ENCODE measurements around the gene ZNF343. TPM values are rescaled to one million over a fixed set of nuclear protein-coding genes. Genes with fewer than 3 reads are reported as not detected.

The ZNF343 gene
- total RNA-seq, 2 donors from 2014 or later, result 9.3 to 16.9 TPM

GRCh38 chr20:2453792-2454191 is 54.9 kb downstream of the ZNF343 start:
- no peak for ATAC-seq (ENCODE audit: insufficient number of reproducible peaks, low FRiP score, low read depth)
- no peak overlapping the region for H3K27ac ChIP-seq

GRCh38 chr20:2451939-2452732 is 56.6 kb downstream of the ZNF343 start:
- Histone ChIP-seq H3K27ac (no peak overlapping the region), H3K36me3 (no peaks in the 10 kb centered on the region), H3K9me3 (no peaks in the 10 kb centered on the region), H3K4me1 (ENCODE audit: control insufficient read depth in 1 of 2, low read depth in 2 of 2) (peaks cover 6% of the 10 kb centered on the region in 2 donors), H3K27me3 (replicated peaks; ENCODE audit: insufficient read depth) (no peaks in the 10 kb centered on the region), H3K4me3 (no peak overlapping the region)
- peak; percentile 75 for TF ChIP-seq CTCF (IDR thresholded peaks at IDR 0.05)
- no peak for ATAC-seq (ENCODE audit: insufficient number of reproducible peaks, low FRiP score, low read depth)
- DNase-seq (ENCODE audit: low spot score), result peak; percentile 54

More at GRCh38 chr20:2453792-2454191, 54.9 kb downstream of the ZNF343 start:
- Histone ChIP-seq H3K4me1 (ENCODE audit: control insufficient read depth in 1 of 2, low read depth in 2 of 2) (peaks cover 6% of the 10 kb centered on the region in 2 donors), H3K4me3 (no peak overlapping the region), H3K36me3 (no peaks in the 10 kb centered on the region), H3K27me3 (replicated peaks; ENCODE audit: insufficient read depth) (no peaks in the 10 kb centered on the region), H3K9me3 (no peaks in the 10 kb centered on the region)
- no peak for DNase-seq (ENCODE audit: low spot score)
- no peak for TF ChIP-seq CTCF (IDR thresholded peaks at IDR 0.05)

GRCh38 chr20:2451422-2451821 is 57.3 kb downstream of the ZNF343 start:
- no peak overlapping the region for H3K4me3 ChIP-seq
- peaks cover 6% of the 10 kb centered on the region in 2 donors for H3K4me1 ChIP-seq (ENCODE audit: control insufficient read depth in 1 of 2, low read depth in 2 of 2)
- H3K9me3 ChIP-seq, result no peaks in the 10 kb centered on the region
- no peak overlapping the region for H3K27ac ChIP-seq
- no peaks in the 10 kb centered on the region for H3K27me3 ChIP-seq (replicated peaks; ENCODE audit: insufficient read depth)
- ATAC-seq (ENCODE audit: insufficient number of reproducible peaks, low FRiP score, low read depth) (no peak), DNase-seq (ENCODE audit: low spot score) (no peak)
- TF ChIP-seq CTCF (IDR thresholded peaks at IDR 0.05), result no peak
- H3K36me3 ChIP-seq, result no peaks in the 10 kb centered on the region

GRCh38 chr20:2449386-2449785 is 59.3 kb downstream of the ZNF343 start:
- ATAC-seq (ENCODE audit: insufficient number of reproducible peaks, low FRiP score, low read depth), result no peak
- Histone ChIP-seq H3K4me3 (no peak overlapping the region), H3K9me3 (no peaks in the 10 kb centered on the region), H3K27ac (no peak overlapping the region), H3K27me3 (replicated peaks; ENCODE audit: insufficient read depth) (no peaks in the 10 kb centered on the region), H3K36me3 (no peaks in the 10 kb centered on the region), H3K4me1 (ENCODE audit: control insufficient read depth in 1 of 2, low read depth in 2 of 2) (no peaks in the 10 kb centered on the region)
- DNase-seq (ENCODE audit: low spot score), result no peak
- TF ChIP-seq CTCF (IDR thresholded peaks at IDR 0.05), result no peak

- DNase-seq (ENCODE audit: low spot score) (no peak), ATAC-seq (ENCODE audit: insufficient number of reproducible peaks, low FRiP score, low read depth) (no peak)
- no peak for TF ChIP-seq CTCF (IDR thresholded peaks at IDR 0.05)
- H3K4me1 ChIP-seq (ENCODE audit: control insufficient read depth in 1 of 2, low read depth in 2 of 2), result no peaks in the 10 kb centered on the region
- H3K27ac ChIP-seq, result no peak overlapping the region
- no peaks in the 10 kb centered on the region for H3K27me3 ChIP-seq (replicated peaks; ENCODE audit: insufficient read depth)
- no peaks in the 10 kb centered on the region for H3K36me3 ChIP-seq
- H3K9me3 ChIP-seq, result no peaks in the 10 kb centered on the region
- H3K4me3 ChIP-seq, result no peak overlapping the region
Measured at GRCh38 chr20:2446845-2447244, 61.9 kb downstream of the ZNF343 start.

Other genes starting within 250 kb of the ZNF343 start
- under 1 TPM in 1 of 2 donors, not detected in 1; 0.27 TPM for gene TGM3, start 212.9 kb downstream of the ZNF343 start, total RNA-seq
- not detected for gene TGM6, start 128.0 kb downstream of the ZNF343 start, total RNA-seq
- gene SNRPB, start 38.1 kb downstream of the ZNF343 start, total RNA-seq, result 100 to 1,000 TPM; 107 to 153 TPM
- not detected for gene TMC2, start 27.7 kb upstream of the ZNF343 start, total RNA-seq
- gene NOP56, start 143.7 kb upstream of the ZNF343 start, total RNA-seq, result 100 to 1,000 TPM in 1 of 2 donors, 10 to 100 TPM in 1; 46.2 to 125 TPM
- 10 to 100 TPM; 94.5 to 95.3 TPM for gene IDH3B, start 155.3 kb upstream of the ZNF343 start, total RNA-seq
- 10 to 100 TPM; 14.1 to 16.6 TPM for gene EBF4, start 183.9 kb upstream of the ZNF343 start, total RNA-seq

Data from thoracic aorta (tissue), 2 donors.